MM.1S (cell line): Measurements from ENCODE around the gene FEN1.

ENCODE experiments used
- EZH2 ChIP-seq: fragments of 300-600 bp; sonication (generic); optimal IDR thresholded peaks from 2 replicates; pipeline ENCODE3; 2017; ENCODE audit warnings: low read depth, mild to moderate bottlenecking, antibody characterized with exemption, low read length, mixed read lengths
- EZH2phosphoT487 ChIP-seq: fragments of 300-600 bp; sonication (generic); IDR thresholded peaks from 2 replicates; pipeline ENCODE4 v1.6.1; 2018; ENCODE audit warnings: antibody characterized with exemption, low read length
- TF ChIP-seq, protein P1 (sequence below): fragments of 300-600 bp; sonication (generic); IDR thresholded peaks from 2 replicates; pipeline ENCODE4 v1.5.1; 2016; ENCODE audit warnings: antibody characterized with exemption, low read length, mixed read lengths

DNA sequence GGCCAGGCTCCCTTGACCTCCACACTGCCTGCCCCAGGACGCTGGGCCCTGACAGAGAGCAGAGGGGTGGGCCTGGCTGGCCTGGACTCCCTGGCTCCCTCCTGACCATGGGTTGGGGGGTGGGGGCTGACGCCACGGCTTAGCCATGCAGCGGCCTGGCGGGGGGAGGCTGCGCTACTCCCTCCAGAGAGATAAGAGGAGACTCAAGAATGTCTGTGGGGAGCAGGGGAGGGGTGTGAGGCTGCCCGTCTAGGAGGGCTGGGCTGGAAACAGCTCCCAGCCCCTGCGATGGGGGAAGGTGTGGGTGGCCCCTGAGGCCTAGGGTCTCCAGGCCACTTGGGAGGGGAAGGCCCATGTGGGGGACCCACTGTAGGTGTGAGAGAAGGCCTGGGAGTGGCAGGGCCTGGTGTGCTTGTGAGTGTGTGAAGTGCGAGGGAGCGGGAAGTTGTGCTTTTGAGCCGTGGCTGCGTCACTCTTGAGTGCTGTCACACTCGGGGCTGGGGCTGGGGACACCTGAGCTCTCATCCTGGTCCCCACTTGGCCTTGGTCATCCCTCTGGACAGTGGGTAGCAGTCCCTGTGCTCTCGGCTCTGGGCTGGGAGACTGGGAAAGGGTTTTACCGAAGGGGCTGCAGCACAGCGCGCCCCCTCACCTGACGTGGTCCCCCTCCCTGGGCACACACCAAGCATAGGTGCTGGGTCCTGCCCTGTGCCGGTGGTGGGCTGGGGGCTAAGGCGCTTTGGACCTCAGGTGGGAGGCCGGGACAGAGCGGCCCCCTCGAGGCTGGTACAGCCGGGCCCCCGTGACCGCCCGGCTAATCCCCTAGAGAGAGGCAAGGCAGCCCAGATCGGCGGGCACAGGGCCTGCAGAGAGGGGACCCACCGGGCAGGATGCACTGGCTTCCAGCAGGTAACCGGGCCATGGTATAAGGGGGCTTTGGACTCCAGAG is 37.9 kb upstream of the FEN1 start:
- TF ChIP-seq, protein P1, sequence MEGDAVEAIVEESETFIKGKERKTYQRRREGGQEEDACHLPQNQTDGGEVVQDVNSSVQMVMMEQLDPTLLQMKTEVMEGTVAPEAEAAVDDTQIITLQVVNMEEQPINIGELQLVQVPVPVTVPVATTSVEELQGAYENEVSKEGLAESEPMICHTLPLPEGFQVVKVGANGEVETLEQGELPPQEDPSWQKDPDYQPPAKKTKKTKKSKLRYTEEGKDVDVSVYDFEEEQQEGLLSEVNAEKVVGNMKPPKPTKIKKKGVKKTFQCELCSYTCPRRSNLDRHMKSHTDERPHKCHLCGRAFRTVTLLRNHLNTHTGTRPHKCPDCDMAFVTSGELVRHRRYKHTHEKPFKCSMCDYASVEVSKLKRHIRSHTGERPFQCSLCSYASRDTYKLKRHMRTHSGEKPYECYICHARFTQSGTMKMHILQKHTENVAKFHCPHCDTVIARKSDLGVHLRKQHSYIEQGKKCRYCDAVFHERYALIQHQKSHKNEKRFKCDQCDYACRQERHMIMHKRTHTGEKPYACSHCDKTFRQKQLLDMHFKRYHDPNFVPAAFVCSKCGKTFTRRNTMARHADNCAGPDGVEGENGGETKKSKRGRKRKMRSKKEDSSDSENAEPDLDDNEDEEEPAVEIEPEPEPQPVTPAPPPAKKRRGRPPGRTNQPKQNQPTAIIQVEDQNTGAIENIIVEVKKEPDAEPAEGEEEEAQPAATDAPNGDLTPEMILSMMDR = no peak
- TF ChIP-seq EZH2 (no peak), EZH2phosphoT487 (no peak)
